DND-41 (cell line): Measurements from ENCODE around the gene GRHL3.

Experiments used
- ATAC-seq: fragments of 200-7000 bp; cut with Tn5 transposase; 3 replicates; pipeline ENCODE4 v1.9.1; 2021; ENCODE audit warnings: low read depth; ENCODE audit not compliant: insufficient read depth
- DNase-seq: peaks from one replicate; pipeline ENCODE4 v3.0.0-alpha.2; 2020
- H2AFZ ChIP-seq: 2 replicates; pipeline ENCODE4 v1.6.0; 2012; ENCODE audit warnings: low read depth, low read length
- H3K27ac ChIP-seq: 2 replicates; pipeline ENCODE4 v1.5.1; 2012; ENCODE audit warnings: low read length, inconsistent platforms
- H3K27me3 ChIP-seq: fragments of 200-600 bp; sonication (generic); 2 replicates; pipeline ENCODE4 v1.6.0; 2012; ENCODE audit warnings: low read length, mild to moderate bottlenecking, inconsistent platforms; ENCODE audit not compliant: insufficient read depth, poor library complexity
- H3K36me3 ChIP-seq: 2 replicates; pipeline ENCODE4 v1.5.1; 2012; ENCODE audit warnings: low read length, inconsistent platforms; ENCODE audit not compliant: insufficient read depth
- H3K4me1 ChIP-seq: 2 replicates; pipeline ENCODE4 v1.5.1; 2012; ENCODE audit warnings: mild to moderate bottlenecking, low read length; ENCODE audit not compliant: insufficient read depth
- H3K4me2 ChIP-seq: 2 replicates; pipeline ENCODE4 v1.6.0; 2012; ENCODE audit warnings: mild to moderate bottlenecking, moderate library complexity, low read length, inconsistent platforms; ENCODE audit not compliant: insufficient read depth
- H3K4me3 ChIP-seq, 2 experiments: fragments of 200-600 bp in 1 of 2; shearing (Covaris generic) in 1 of 2; 2 replicates each; pipeline ENCODE4 v1.5.1; 2012 to 2016; ENCODE audit warnings: inconsistent platforms in 2 of 2, low read length in 2 of 2, mild to moderate bottlenecking in 2 of 2, low read depth in 1 of 2, moderate library complexity in 1 of 2
- H3K79me2 ChIP-seq: 2 replicates; pipeline ENCODE4 v1.6.0; 2012; ENCODE audit warnings: low read length, inconsistent platforms; ENCODE audit not compliant: insufficient read depth
- H3K9ac ChIP-seq: 2 replicates; pipeline ENCODE4 v1.6.0; 2012; ENCODE audit warnings: low read depth, mild to moderate bottlenecking, inconsistent platforms, low read length, moderate library complexity
- H3K9me3 ChIP-seq: 2 replicates; pipeline ENCODE4 v1.5.1; 2012; ENCODE audit warnings: low read length, moderate library complexity, mild to moderate bottlenecking, inconsistent platforms; ENCODE audit not compliant: insufficient read depth, severe bottlenecking
- H4K20me1 ChIP-seq: 2 replicates; pipeline ENCODE4 v1.6.0; 2012; ENCODE audit warnings: low read length; ENCODE audit not compliant: insufficient read depth
- EZH2 ChIP-seq: IDR thresholded peaks from 3 replicates; pipeline ENCODE4 v1.6.1; 2012; ENCODE audit warnings: borderline replicate concordance, low read depth, mild to moderate bottlenecking, moderate library complexity, low read length, inconsistent platforms; ENCODE audit not compliant: severe bottlenecking
- TF ChIP-seq, protein P1 (sequence below): IDR thresholded peaks from 2 replicates; pipeline ENCODE4 v1.5.1; 2012; ENCODE audit warnings: borderline replicate concordance, low read length, moderate library complexity, mild to moderate bottlenecking; ENCODE audit not compliant: poor library complexity, severe bottlenecking; ENCODE audit errors: extremely low read depth

Gene GRHL3

GRCh38 chr1:24391882-24392603 lies 72.9 kb downstream of the GRHL3 start:
- peaks cover 22% of the 10 kb centered on the region for H3K27me3 ChIP-seq
- DNase-seq (peak; percentile 51), ATAC-seq (peak; percentile 80)
- TF ChIP-seq EZH2: no peak
- TF ChIP-seq, protein P1, sequence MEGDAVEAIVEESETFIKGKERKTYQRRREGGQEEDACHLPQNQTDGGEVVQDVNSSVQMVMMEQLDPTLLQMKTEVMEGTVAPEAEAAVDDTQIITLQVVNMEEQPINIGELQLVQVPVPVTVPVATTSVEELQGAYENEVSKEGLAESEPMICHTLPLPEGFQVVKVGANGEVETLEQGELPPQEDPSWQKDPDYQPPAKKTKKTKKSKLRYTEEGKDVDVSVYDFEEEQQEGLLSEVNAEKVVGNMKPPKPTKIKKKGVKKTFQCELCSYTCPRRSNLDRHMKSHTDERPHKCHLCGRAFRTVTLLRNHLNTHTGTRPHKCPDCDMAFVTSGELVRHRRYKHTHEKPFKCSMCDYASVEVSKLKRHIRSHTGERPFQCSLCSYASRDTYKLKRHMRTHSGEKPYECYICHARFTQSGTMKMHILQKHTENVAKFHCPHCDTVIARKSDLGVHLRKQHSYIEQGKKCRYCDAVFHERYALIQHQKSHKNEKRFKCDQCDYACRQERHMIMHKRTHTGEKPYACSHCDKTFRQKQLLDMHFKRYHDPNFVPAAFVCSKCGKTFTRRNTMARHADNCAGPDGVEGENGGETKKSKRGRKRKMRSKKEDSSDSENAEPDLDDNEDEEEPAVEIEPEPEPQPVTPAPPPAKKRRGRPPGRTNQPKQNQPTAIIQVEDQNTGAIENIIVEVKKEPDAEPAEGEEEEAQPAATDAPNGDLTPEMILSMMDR: peak; percentile 79
- H3K27ac ChIP-seq: no peak overlapping the region
- no peaks in the 10 kb centered on the region for H3K4me1 ChIP-seq
- H3K9ac ChIP-seq: no peak overlapping the region
- 0 out of 2 replicates have a peak, but pooled peaks cover 4% of the 10 kb centered on the region for H4K20me1 ChIP-seq
- no peaks in the 10 kb centered on the region for H3K36me3 ChIP-seq
- no peak overlapping the region for H3K4me2 ChIP-seq
- H2AFZ ChIP-seq: no peak overlapping the region
- no peak overlapping the region for H3K4me3 ChIP-seq
- no peaks in the 10 kb centered on the region for H3K9me3 ChIP-seq
- no peaks in the 10 kb centered on the region for H3K79me2 ChIP-seq

DNA sequence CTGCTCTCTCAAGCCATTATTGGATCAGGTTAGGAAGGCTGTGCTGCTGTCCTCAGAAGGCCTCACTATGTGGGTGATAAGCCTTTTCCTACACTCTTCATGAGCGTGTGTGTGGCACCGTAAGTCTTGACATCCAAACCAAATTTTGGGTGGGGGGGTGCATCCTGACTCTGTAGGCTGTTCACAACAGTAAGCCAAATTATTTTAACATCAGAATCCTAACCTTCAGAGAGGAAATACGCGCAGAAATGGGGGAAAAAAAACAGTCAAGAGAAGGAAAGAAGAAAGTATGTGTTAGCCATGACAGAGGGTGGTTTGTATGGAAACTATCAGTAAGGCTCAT lies 73.4 kb downstream of the GRHL3 start:
- Histone ChIP-seq H3K27me3 (peaks cover 22% of the 10 kb centered on the region), H3K79me2 (no peaks in the 10 kb centered on the region), H3K9me3 (no peaks in the 10 kb centered on the region), H3K9ac (no peak overlapping the region), H3K27ac (no peak overlapping the region), H2AFZ (no peak overlapping the region), H3K4me3 (no peak overlapping the region), H3K36me3 (no peaks in the 10 kb centered on the region), H4K20me1 (0 out of 2 replicates have a peak, but pooled peaks cover 4% of the 10 kb centered on the region), H3K4me2 (no peak overlapping the region), H3K4me1 (no peaks in the 10 kb centered on the region)
- ATAC-seq (no peak), DNase-seq (no peak)
- TF ChIP-seq, protein P1: no peak
- TF ChIP-seq EZH2: no peak

- no peak overlapping the region for H3K4me2 ChIP-seq
- no peaks in the 10 kb centered on the region for H3K4me1 ChIP-seq
- no peak overlapping the region for H3K27ac ChIP-seq
- no peak overlapping the region for H3K4me3 ChIP-seq
- ATAC-seq: no peak
- H4K20me1 ChIP-seq: 0 out of 2 replicates have a peak, but pooled peaks cover 4% of the 10 kb centered on the region
- H3K27me3 ChIP-seq: peaks cover 25% of the 10 kb centered on the region
- TF ChIP-seq, protein P1: no peak
- no peak for TF ChIP-seq EZH2
- no peaks in the 10 kb centered on the region for H3K36me3 ChIP-seq
- no peaks in the 10 kb centered on the region for H3K9me3 ChIP-seq
- no peak overlapping the region for H3K9ac ChIP-seq
- no peak overlapping the region for H2AFZ ChIP-seq
- no peak for DNase-seq
- no peaks in the 10 kb centered on the region for H3K79me2 ChIP-seq
Measured at GRCh38 chr1:24392982-24393650, 74.0 kb downstream of the GRHL3 start.
